Ovary (tissue), 3 donors: ENCODE results near the gene DOCK1.

Experiments
- CTCF ChIP-seq, 3 donors: fragments of 450-650 bp in 2 of 3; fragments of 200-600 bp in 1 of 3; IDR thresholded peaks; one replicate each; pipeline versions ENCODE4 v1.5.1 to v1.8.0; 2016 to 2022; ENCODE audit warnings: antibody characterized with exemption in 3 of 3, mild to moderate bottlenecking in 1 of 3
- EP300 ChIP-seq: sonication (generic); formaldehyde crosslinking; IDR thresholded peaks from one replicate; pipeline ENCODE4 v1.6.1; 2017; ENCODE audit warnings: antibody characterized with exemption
- donor health status: DM: no; HTN: no; CAD: no.

GRCh38 chr10:127464561-127464960 is 559.3 kb downstream of the DOCK1 start:
- TF ChIP-seq CTCF (IDR thresholded peaks at IDR 0.05) (no peak), EP300 (no peak)
